ENCODE results near the gene RNF224. TPM values are rescaled to one million over a fixed set of nuclear protein-coding genes. Genes with fewer than 3 reads are reported as not detected.

RNF224 gene
- total and polyA plus RNA-seq, 2 of the 13 experiments (the other 11 are each of a cell fraction or from before 2014, with no cell fraction given), result 0.09 TPM; not detected in 1

GRCh38 chr9:137230705-137231371 is 3.5 kb downstream of the RNF224 start, which contains the start of gene SLC34A3 (continued):
- TF ChIP-seq, protein P1, sequence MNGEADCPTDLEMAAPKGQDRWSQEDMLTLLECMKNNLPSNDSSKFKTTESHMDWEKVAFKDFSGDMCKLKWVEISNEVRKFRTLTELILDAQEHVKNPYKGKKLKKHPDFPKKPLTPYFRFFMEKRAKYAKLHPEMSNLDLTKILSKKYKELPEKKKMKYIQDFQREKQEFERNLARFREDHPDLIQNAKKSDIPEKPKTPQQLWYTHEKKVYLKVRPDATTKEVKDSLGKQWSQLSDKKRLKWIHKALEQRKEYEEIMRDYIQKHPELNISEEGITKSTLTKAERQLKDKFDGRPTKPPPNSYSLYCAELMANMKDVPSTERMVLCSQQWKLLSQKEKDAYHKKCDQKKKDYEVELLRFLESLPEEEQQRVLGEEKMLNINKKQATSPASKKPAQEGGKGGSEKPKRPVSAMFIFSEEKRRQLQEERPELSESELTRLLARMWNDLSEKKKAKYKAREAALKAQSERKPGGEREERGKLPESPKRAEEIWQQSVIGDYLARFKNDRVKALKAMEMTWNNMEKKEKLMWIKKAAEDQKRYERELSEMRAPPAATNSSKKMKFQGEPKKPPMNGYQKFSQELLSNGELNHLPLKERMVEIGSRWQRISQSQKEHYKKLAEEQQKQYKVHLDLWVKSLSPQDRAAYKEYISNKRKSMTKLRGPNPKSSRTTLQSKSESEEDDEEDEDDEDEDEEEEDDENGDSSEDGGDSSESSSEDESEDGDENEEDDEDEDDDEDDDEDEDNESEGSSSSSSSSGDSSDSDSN (CRISPR knock-in tag; IDR thresholded peaks at IDR 0.05), result no peak; the same call in 1 of the 2 replicates
- no peak for TF ChIP-seq ZKSCAN1 (IDR thresholded peaks at IDR 0.05; ENCODE audit: low read length)
- TF ChIP-seq, protein P2, sequence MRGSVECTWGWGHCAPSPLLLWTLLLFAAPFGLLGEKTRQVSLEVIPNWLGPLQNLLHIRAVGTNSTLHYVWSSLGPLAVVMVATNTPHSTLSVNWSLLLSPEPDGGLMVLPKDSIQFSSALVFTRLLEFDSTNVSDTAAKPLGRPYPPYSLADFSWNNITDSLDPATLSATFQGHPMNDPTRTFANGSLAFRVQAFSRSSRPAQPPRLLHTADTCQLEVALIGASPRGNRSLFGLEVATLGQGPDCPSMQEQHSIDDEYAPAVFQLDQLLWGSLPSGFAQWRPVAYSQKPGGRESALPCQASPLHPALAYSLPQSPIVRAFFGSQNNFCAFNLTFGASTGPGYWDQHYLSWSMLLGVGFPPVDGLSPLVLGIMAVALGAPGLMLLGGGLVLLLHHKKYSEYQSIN (CRISPR knock-in tag; IDR thresholded peaks at IDR 0.05; ENCODE audit: borderline replicate concordance), result no peak
- TF ChIP-seq, protein P3, sequence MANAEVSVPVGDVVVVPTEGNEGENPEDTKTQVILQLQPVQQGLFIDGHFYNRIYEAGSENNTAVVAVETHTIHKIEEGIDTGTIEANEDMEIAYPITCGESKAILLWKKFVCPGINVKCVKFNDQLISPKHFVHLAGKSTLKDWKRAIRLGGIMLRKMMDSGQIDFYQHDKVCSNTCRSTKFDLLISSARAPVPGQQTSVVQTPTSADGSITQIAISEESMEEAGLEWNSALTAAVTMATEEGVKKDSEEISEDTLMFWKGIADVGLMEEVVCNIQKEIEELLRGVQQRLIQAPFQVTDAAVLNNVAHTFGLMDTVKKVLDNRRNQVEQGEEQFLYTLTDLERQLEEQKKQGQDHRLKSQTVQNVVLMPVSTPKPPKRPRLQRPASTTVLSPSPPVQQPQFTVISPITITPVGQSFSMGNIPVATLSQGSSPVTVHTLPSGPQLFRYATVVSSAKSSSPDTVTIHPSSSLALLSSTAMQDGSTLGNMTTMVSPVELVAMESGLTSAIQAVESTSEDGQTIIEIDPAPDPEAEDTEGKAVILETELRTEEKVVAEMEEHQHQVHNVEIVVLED (CRISPR knock-in tag; IDR thresholded peaks at IDR 0.05; ENCODE audit: borderline replicate concordance), result no peak
- TF ChIP-seq ZNF10 (CRISPR knock-in tag; IDR thresholded peaks at IDR 0.05; ENCODE audit: borderline replicate concordance, low read depth), result no peak
- TF ChIP-seq MED13 (CRISPR knock-in tag; IDR thresholded peaks at IDR 0.05), result no peak
- no peak for TF ChIP-seq PAWR (CRISPR knock-in tag; IDR thresholded peaks at IDR 0.05; ENCODE audit: borderline replicate concordance)
- no peak for TF ChIP-seq TCF7L2 (IDR thresholded peaks at IDR 0.05; ENCODE audit: low read depth, low read length)
- TF ChIP-seq KAT8 (CRISPR knock-in tag; IDR thresholded peaks at IDR 0.05), result no peak; the same call in 1 of the 2 replicates
- no peak for TF ChIP-seq SMAD3 (CRISPR knock-in tag; IDR thresholded peaks at IDR 0.05)
- TF ChIP-seq ZNF768 (CRISPR knock-in tag; IDR thresholded peaks at IDR 0.05), result no peak
- TF ChIP-seq ZBTB39 (CRISPR knock-in tag; IDR thresholded peaks at IDR 0.05), result no peak
- TF ChIP-seq ZNF510 (CRISPR knock-in tag; IDR thresholded peaks at IDR 0.05; ENCODE audit: low read depth), result no peak
- TF ChIP-seq ZNF788 (CRISPR knock-in tag; IDR thresholded peaks at IDR 0.05; ENCODE audit: borderline replicate concordance), result no peak
- no peak for TF ChIP-seq HMGXB3 (CRISPR knock-in tag; IDR thresholded peaks at IDR 0.05; ENCODE audit: borderline replicate concordance)
- no peak for TF ChIP-seq ZNF136 (CRISPR knock-in tag; IDR thresholded peaks at IDR 0.05; ENCODE audit: low read depth)
- no peak for TF ChIP-seq SALL1 (CRISPR knock-in tag; IDR thresholded peaks at IDR 0.05)
- no peak for TF ChIP-seq ZNF432 (CRISPR knock-in tag; IDR thresholded peaks at IDR 0.05; ENCODE audit: borderline replicate concordance)
